IMR-90 (cell line): ENCODE data around the gene EPHA2. TPM values are rescaled to one million over a fixed set of nuclear protein-coding genes. Genes with fewer than 3 reads are reported as not detected.

Experiments used
- ATAC-seq: fragments of 200-7000 bp; cut with Tn5 transposase; 2 replicates; pipeline ENCODE4 v1.9.1; 2020; ENCODE audit warnings: low read depth, mild to moderate bottlenecking, moderate library complexity
- BruUV-seq: library from RNA; stranded (reverse); fragments of 400-500 nt; replicated peaks from 2 replicates; lab custom pipeline; 2021; lab: Mats Ljungman, UMichigan
- CTCF ChIA-PET: fragments of 300-600 bp; formaldehyde crosslinking; extraction: SDS; loops from one replicate; lab custom pipeline; 2021; ENCODE audit warnings: antibody characterized with exemption; lab: Yijun Ruan, JAX
- POLR2A ChIA-PET: fragments of 300-600 bp; sonication (Branson Sonifier 250); formaldehyde crosslinking; loops from one replicate; lab custom pipeline; 2022; ENCODE audit warnings: antibody characterized with exemption; ENCODE audit not compliant: unreplicated experiment; lab: Charles Lee
- DNase-seq: peaks from one replicate; pipeline ENCODE4 v3.0.0; 2013
- H2AFZ ChIP-seq: replicated peaks from 2 replicates; pipeline ENCODE3; 2013; ENCODE audit warnings: low read length, mild to moderate bottlenecking; ENCODE audit not compliant: poor library complexity
- H2AK5ac ChIP-seq: 2 replicates; pipeline ENCODE4 v1.6.1; 2013; ENCODE audit warnings: low read depth, low read length, inconsistent platforms
- H2AK9ac ChIP-seq: replicated peaks from 2 replicates; pipeline ENCODE3; 2013; ENCODE audit warnings: mild to moderate bottlenecking, low read depth, low read length, moderate library complexity; ENCODE audit not compliant: poor library complexity
- H2BK120ac ChIP-seq: 2 replicates; pipeline ENCODE4 v1.6.1; 2013; ENCODE audit warnings: low read depth, low read length, inconsistent platforms
- H2BK15ac ChIP-seq: 3 replicates; pipeline ENCODE4 v1.6.1; 2013; ENCODE audit warnings: low read depth, low read length, inconsistent platforms
- H2BK20ac ChIP-seq: 2 replicates; pipeline ENCODE4 v1.6.1; 2013; ENCODE audit warnings: low read depth, mild to moderate bottlenecking, inconsistent platforms, low read length, moderate library complexity
- H2BK5ac ChIP-seq: 2 replicates; pipeline ENCODE4 v1.6.1; 2013; ENCODE audit warnings: mild to moderate bottlenecking, low read depth, low read length, inconsistent platforms; ENCODE audit not compliant: poor library complexity, severe bottlenecking
- H3K14ac ChIP-seq: replicated peaks from 2 replicates; pipeline ENCODE4 v1.6.1; 2013; ENCODE audit warnings: low read depth, low read length, inconsistent platforms
- H3K18ac ChIP-seq: 2 replicates; pipeline ENCODE4 v1.6.1; 2013; ENCODE audit warnings: low read depth, low read length, control low read depth
- H3K23ac ChIP-seq: 2 replicates; pipeline ENCODE4 v1.6.1; 2013; ENCODE audit warnings: low read depth, low read length, inconsistent platforms
- H3K27ac ChIP-seq: 2 replicates; pipeline ENCODE4 v1.5.1; 2013; ENCODE audit warnings: mild to moderate bottlenecking, control low read depth, low read length; ENCODE audit not compliant: insufficient read depth
- H3K27me3 ChIP-seq: 2 replicates; pipeline ENCODE4 v1.6.1; 2013; ENCODE audit warnings: low read length; ENCODE audit not compliant: control insufficient read depth, insufficient read depth
- H3K36me3 ChIP-seq: 2 replicates; pipeline ENCODE4 v1.6.1; 2013; ENCODE audit warnings: low read length, mixed read lengths; ENCODE audit not compliant: control insufficient read depth, insufficient read depth
- H3K4ac ChIP-seq: 2 replicates; pipeline ENCODE4 v1.6.1; 2013; ENCODE audit warnings: low read depth, low read length, inconsistent platforms
- H3K4me1 ChIP-seq: 2 replicates; pipeline ENCODE4 v1.6.1; 2013; ENCODE audit warnings: low read length, mixed read lengths; ENCODE audit not compliant: control insufficient read depth, insufficient read depth
- H3K4me2 ChIP-seq: 2 replicates; pipeline ENCODE4 v1.6.1; 2013; ENCODE audit warnings: low read depth, mild to moderate bottlenecking, control low read depth, low read length, moderate library complexity
- H3K4me3 ChIP-seq: 2 replicates; pipeline ENCODE4 v1.5.1; 2013; ENCODE audit warnings: low read depth, mild to moderate bottlenecking, control low read depth, low read length, moderate library complexity; ENCODE audit not compliant: insufficient read depth
- H3K56ac ChIP-seq: 2 replicates; pipeline ENCODE4 v1.6.1; 2013; ENCODE audit warnings: low read length, inconsistent platforms; ENCODE audit not compliant: insufficient read depth; ENCODE audit errors: extremely low read depth
- H3K79me1 ChIP-seq, 2 experiments: 2 replicates each; pipeline ENCODE4 v1.6.1; 2013; ENCODE audit warnings: low read length in 2 of 2, inconsistent platforms in 1 of 2, low read depth in 1 of 2
- H3K9ac ChIP-seq: 2 replicates; pipeline ENCODE4 v1.6.1; 2013; ENCODE audit warnings: low read depth, low read length, control low read depth
- H3K9me1 ChIP-seq: 2 replicates; pipeline ENCODE4 v1.6.1; 2013; ENCODE audit warnings: low read length, inconsistent platforms; ENCODE audit not compliant: insufficient read depth
- H3K9me3 ChIP-seq: 2 replicates; pipeline ENCODE4 v1.6.1; 2013; ENCODE audit warnings: low read length; ENCODE audit not compliant: control insufficient read depth, insufficient read depth
- H4K20me1 ChIP-seq: 2 replicates; pipeline ENCODE4 v1.6.1; 2013; ENCODE audit warnings: low read length, inconsistent platforms; ENCODE audit not compliant: insufficient read depth
- H4K5ac ChIP-seq: 2 replicates; pipeline ENCODE4 v1.6.1; 2013; ENCODE audit warnings: mild to moderate bottlenecking, low read depth, low read length, control low read depth
- H4K8ac ChIP-seq, 2 experiments: 2 replicates each; pipeline ENCODE4 v1.6.1; 2013; ENCODE audit warnings: low read depth in 2 of 2, low read length in 2 of 2, control low read depth in 1 of 2, inconsistent platforms in 1 of 2
- H4K91ac ChIP-seq: 2 replicates; pipeline ENCODE4 v1.6.1; 2013; ENCODE audit warnings: low read depth, low read length, inconsistent platforms; ENCODE audit not compliant: insufficient read depth
- BHLHE40 ChIP-seq: fragments of 150-350 bp; IDR thresholded peaks from 2 replicates; pipeline ENCODE4 v1.6.1; 2016; ENCODE audit warnings: mild to moderate bottlenecking, low read depth, low read length
- CEBPB ChIP-seq: IDR thresholded peaks from 2 replicates; pipeline ENCODE4 v1.6.1; 2012; ENCODE audit warnings: low read depth, low read length, improper control_type of control experiment
- FOS ChIP-seq: fragments of 150-350 bp; IDR thresholded peaks from 2 replicates; pipeline ENCODE4 v1.6.1; 2016; ENCODE audit warnings: low read depth, low read length
- MAZ ChIP-seq: IDR thresholded peaks from 2 replicates; pipeline ENCODE4 v1.6.1; 2012; ENCODE audit warnings: low read depth, mild to moderate bottlenecking, low read length, improper control_type of control experiment, moderate library complexity, borderline replicate concordance
- MXI1 ChIP-seq: IDR thresholded peaks from 2 replicates; pipeline ENCODE4 v1.6.1; 2012; ENCODE audit warnings: low read depth, mild to moderate bottlenecking, low read length, moderate library complexity, borderline replicate concordance
- NFE2L2 ChIP-seq: fragments of 150-350 bp; IDR thresholded peaks from 2 replicates; pipeline ENCODE4 v1.6.1; 2016; ENCODE audit warnings: low read depth, mild to moderate bottlenecking, low read length
- RCOR1 ChIP-seq: IDR thresholded peaks from 2 replicates; pipeline ENCODE4 v1.6.1; 2012; ENCODE audit warnings: mild to moderate bottlenecking, low read length, improper control_type of control experiment; ENCODE audit not compliant: insufficient replicate concordance
- RFX5 ChIP-seq: IDR thresholded peaks from 2 replicates; pipeline ENCODE4 v1.8.0; 2012; ENCODE audit warnings: low read depth, mild to moderate bottlenecking, low read length, moderate library complexity
- SMC3 ChIP-seq: fragments of 150-350 bp; IDR thresholded peaks from 2 replicates; pipeline ENCODE4 v1.6.1; 2016; ENCODE audit warnings: low read depth, mild to moderate bottlenecking, antibody characterized with exemption, low read length, moderate library complexity
- WGBS, 2 experiments: methylation state at CpG; one replicate each; pipeline versions ENCODE4 v1.1.5 to v1.1.7; 2013; ENCODE audit warnings: missing lambda C conversion rate in 2 of 2; ENCODE audit not compliant: insufficient read length in 1 of 2; ENCODE audit errors: extremely low coverage in 2 of 2; 5-methylcytosine and 5-hydroxymethylcytosine counted together
- dilution Hi-C: fragments of 300-500 bp; cut with HindIII; formaldehyde crosslinking; loops from one replicate; pipeline ENCODE4 v1.14.3; 2018; ENCODE audit warnings: low sequenced_read_pairs; ENCODE audit not compliant: unreplicated experiment
- in situ Hi-C: fragments of 300-500 bp; cut with MboI; formaldehyde crosslinking; loops from 3 replicates; pipeline ENCODE4 v1.14.3; 2019; ENCODE audit warnings: low sequenced_read_pairs, inconsistent platforms, mixed read lengths
- intact Hi-C: fragments of 100-400 bp; cut with micrococcal nuclease; formaldehyde crosslinking; loops from 2 replicates; pipeline ENCODE4 v1.10.0; 2022
- polyA plus RNA-seq, 3 experiments: library from polyadenylated mRNA; depleted of rRNA; stranded (reverse); fragments of >200 nt; gene quantifications; 2 replicates each; pipeline ENCODE4 v1.2.3, GENCODE V29; 2012; ENCODE audit warnings: low replicate concordance in 1 of 3
- total RNA-seq: library from RNA; depleted of rRNA; stranded (reverse); fragments of >200 nt; gene quantifications from 2 replicates; pipeline ENCODE4 v1.2.3, GENCODE V29; 2012
- TF ChIP-seq, protein P1 (sequence below): conservative IDR thresholded peaks from 2 replicates; pipeline ENCODE4 v1.5.1; 2012; ENCODE audit warnings: mild to moderate bottlenecking, low read depth, low read length, improper control_type of control experiment

The EPHA2 gene
- total and polyA plus RNA-seq, 2 of the 4 experiments (the other 2 are of a cell fraction), result 24.0 to 72.6 TPM

DNA sequence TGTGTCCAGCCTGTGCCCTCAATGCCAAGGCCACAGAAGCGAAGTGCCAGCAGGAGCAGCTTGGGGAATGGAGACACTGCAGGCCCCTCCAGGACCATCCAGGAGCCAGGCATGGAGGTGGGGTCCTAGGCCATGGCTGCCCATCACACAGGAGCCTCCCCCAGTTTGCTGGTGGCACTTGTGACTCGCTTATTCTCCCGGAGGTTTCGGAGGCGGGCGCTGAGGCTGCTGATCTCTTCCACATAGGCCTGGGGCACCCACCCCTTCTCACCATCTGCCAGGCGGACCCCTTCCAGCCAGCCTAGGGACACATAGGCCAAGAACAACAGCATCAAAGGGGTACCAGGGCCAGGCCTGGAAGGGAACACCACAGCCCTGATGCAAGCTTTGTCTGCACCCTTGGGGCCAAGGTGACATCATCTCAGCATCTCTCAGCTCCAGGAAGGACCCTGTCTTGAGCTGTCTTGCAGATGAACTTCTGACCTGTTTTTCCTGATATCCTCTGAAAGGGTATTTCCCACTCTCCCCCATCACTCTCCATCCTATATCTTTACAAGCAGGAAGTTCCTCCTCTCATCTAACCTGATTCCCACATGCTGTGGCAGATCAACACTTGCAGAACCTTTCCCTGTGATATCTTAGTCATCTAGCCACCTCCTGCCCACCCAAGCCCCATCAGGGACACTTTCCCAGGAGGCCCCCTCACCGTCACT, 42.7 kb upstream of the EPHA2 start:
- Histone ChIP-seq H3K4me1 (no peaks in the 10 kb centered on the region), H3K4me3 (no peak overlapping the region), H4K20me1 (no peaks in the 10 kb centered on the region; the same call in 1 of the 2 replicates), H4K5ac (no peak overlapping the region), H3K23ac (no peak overlapping the region), H2AK5ac (no peak overlapping the region), H3K4me2 (no peak overlapping the region), H3K18ac (no peak overlapping the region), H2BK5ac (no peak overlapping the region), H3K27ac (no peak overlapping the region), H3K36me3 (peaks cover 6% of the 10 kb centered on the region; the same call in 1 of the 2 replicates), H4K91ac (no peak overlapping the region), H2BK20ac (no peak overlapping the region), H3K79me1 (no peaks in the 10 kb centered on the region), H3K14ac (no peak overlapping the region), H3K4ac (no peak overlapping the region), H3K27me3 (no peaks in the 10 kb centered on the region), H3K9me3 (no peaks in the 10 kb centered on the region), H4K8ac (no peak overlapping the region), H3K9ac (no peak overlapping the region), H2AK9ac (no peak overlapping the region), H3K56ac (no peak overlapping the region), H2BK15ac (no peak overlapping the region), H3K9me1 (no peaks in the 10 kb centered on the region), H2BK120ac (no peak overlapping the region), H2AFZ (no peak overlapping the region)
- in situ Hi-C loops, result loop anchor here (25.0 kb wide), 1 partner anchor 411 kb away; no protein-coding TSS in a partner anchor
- TF ChIP-seq MAZ (no peak), SMC3 (no peak), NFE2L2 (no peak), MXI1 (no peak), FOS (no peak), RCOR1 (no peak), CEBPB (no peak), RFX5 (no peak), BHLHE40 (no peak)
- TF ChIP-seq, protein P1, sequence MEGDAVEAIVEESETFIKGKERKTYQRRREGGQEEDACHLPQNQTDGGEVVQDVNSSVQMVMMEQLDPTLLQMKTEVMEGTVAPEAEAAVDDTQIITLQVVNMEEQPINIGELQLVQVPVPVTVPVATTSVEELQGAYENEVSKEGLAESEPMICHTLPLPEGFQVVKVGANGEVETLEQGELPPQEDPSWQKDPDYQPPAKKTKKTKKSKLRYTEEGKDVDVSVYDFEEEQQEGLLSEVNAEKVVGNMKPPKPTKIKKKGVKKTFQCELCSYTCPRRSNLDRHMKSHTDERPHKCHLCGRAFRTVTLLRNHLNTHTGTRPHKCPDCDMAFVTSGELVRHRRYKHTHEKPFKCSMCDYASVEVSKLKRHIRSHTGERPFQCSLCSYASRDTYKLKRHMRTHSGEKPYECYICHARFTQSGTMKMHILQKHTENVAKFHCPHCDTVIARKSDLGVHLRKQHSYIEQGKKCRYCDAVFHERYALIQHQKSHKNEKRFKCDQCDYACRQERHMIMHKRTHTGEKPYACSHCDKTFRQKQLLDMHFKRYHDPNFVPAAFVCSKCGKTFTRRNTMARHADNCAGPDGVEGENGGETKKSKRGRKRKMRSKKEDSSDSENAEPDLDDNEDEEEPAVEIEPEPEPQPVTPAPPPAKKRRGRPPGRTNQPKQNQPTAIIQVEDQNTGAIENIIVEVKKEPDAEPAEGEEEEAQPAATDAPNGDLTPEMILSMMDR, result no peak
- intact Hi-C loops, result no loop called here
- WGBS, 2 experiments, result 100% methylated on average over 2 of the region's 8 CpGs; no CpG with 5 or more reads in 1 of the 2 experiments
- ChIA-PET CTCF (no interaction called here), POLR2A (no interaction called here)
- DNase-seq (no peak), ATAC-seq (no peak)
- dilution Hi-C loops, result no loop called here
- no TSS peak for BruUV-seq
